Breast epithelium (tissue), 4 donors: Measurements from ENCODE around the gene DGKI. TPM values are rescaled to one million over a fixed set of nuclear protein-coding genes. Genes with fewer than 3 reads are reported as not detected.

Source experiments
- DNase-seq, 2 donors: peaks; one replicate each; pipeline ENCODE4 v3.0.0-alpha.2; 2019; ENCODE audit warnings: low spot score in 2 of 2
- H3K27ac ChIP-seq, 2 donors: fragments of 200-600 bp; sonication (generic) in 1 of 2; one replicate each; pipeline ENCODE4 v1.5.1; 2016 to 2019; ENCODE audit warnings: mild to moderate bottlenecking in 1 of 2
- H3K27me3 ChIP-seq, 2 donors: fragments of 200-600 bp; sonication (generic) in 1 of 2; one replicate each; pipeline versions ENCODE4 v1.5.1 to v1.6.0; 2017 to 2019; ENCODE audit warnings: control low read depth in 1 of 2, mild to moderate bottlenecking in 1 of 2
- H3K36me3 ChIP-seq: fragments of 200-600 bp; one replicate; pipeline ENCODE4 v1.5.1; 2019
- H3K4me1 ChIP-seq, 2 donors: fragments of 200-600 bp; sonication (generic); one replicate each; pipeline ENCODE4 v1.5.1; 2016 to 2019; ENCODE audit warnings: control low read depth in 1 of 2
- H3K4me3 ChIP-seq, 3 donors: fragments of 200-600 bp; sonication (generic); 1 replicate in 2 of 3; 2 replicates in 1 of 3; pipeline ENCODE4 v1.5.1; 2016 to 2019; ENCODE audit warnings: mild to moderate bottlenecking in 3 of 3, moderate library complexity in 2 of 3
- H3K9me3 ChIP-seq, 2 donors: fragments of 200-600 bp; sonication (generic) in 1 of 2; one replicate each; pipeline ENCODE4 v1.5.1; 2016 to 2019; ENCODE audit warnings: control low read depth in 1 of 2
- CTCF ChIP-seq, 3 donors: fragments of 450-650 bp; IDR thresholded peaks; one replicate each; pipeline ENCODE4 v1.5.1; 2016 to 2017; ENCODE audit warnings: antibody characterized with exemption in 3 of 3, mild to moderate bottlenecking in 3 of 3, moderate library complexity in 3 of 3
- POLR2A ChIP-seq: fragments of 450-650 bp; IDR thresholded peaks from one replicate; pipeline ENCODE4 v1.6.1; 2016; ENCODE audit warnings: antibody characterized with exemption, mild to moderate bottlenecking, moderate library complexity
- POLR2AphosphoS5 ChIP-seq, 3 donors: sonication (generic); formaldehyde crosslinking; IDR thresholded peaks; one replicate each; pipeline ENCODE4 v1.6.1; 2017; ENCODE audit warnings: antibody characterized with exemption in 3 of 3
- intact Hi-C: fragments of 100-400 bp; cut with DNase I; formaldehyde crosslinking; loops from one replicate; pipeline ENCODE4 v1.15.1; 2023; ENCODE audit warnings: low total_unique reads
- total RNA-seq, 3 donors: library from RNA; depleted of rRNA; stranded (reverse); fragments of >200 nt; gene quantifications; one replicate each; pipeline ENCODE4 v1.1.0, GENCODE V29; 2016

DGKI gene
- total RNA-seq, 3 donors from 2014 or later: 2.7 to 4.1 (median 2.9) TPM

GRCh38 chr7:137386966-137387365, 459.8 kb downstream of the DGKI start:
- no peaks in the 10 kb centered on the region for H3K9me3 ChIP-seq
- H3K4me3 ChIP-seq: no peak overlapping the region
- H3K27me3 ChIP-seq: no peaks in the 10 kb centered on the region
- TF ChIP-seq POLR2A: no peak
- no peak for TF ChIP-seq CTCF (IDR thresholded peaks at IDR 0.05)
- DNase-seq: no peak
- H3K4me1 ChIP-seq: no peaks in the 10 kb centered on the region
- no peak overlapping the region for H3K27ac ChIP-seq
- no peaks in the 10 kb centered on the region for H3K36me3 ChIP-seq
- intact Hi-C loops: no loop called here

- no peak for DNase-seq
- H3K9me3 ChIP-seq: peaks cover 8 to 10% of the 10 kb centered on the region in 2 donors
- H3K36me3 ChIP-seq: no peaks in the 10 kb centered on the region
- no peak for TF ChIP-seq POLR2A
- TF ChIP-seq POLR2AphosphoS5 (IDR thresholded peaks at IDR 0.05): no peak
- no peak for TF ChIP-seq CTCF (IDR thresholded peaks at IDR 0.05)
- no peaks in the 10 kb centered on the region for H3K27me3 ChIP-seq
- H3K27ac ChIP-seq: no peak overlapping the region
- intact Hi-C loops: no loop called here
- no peaks in the 10 kb centered on the region for H3K4me1 ChIP-seq
- no peak overlapping the region for H3K4me3 ChIP-seq
Measured at GRCh38 chr7:137381045-137381444, 465.7 kb downstream of the DGKI start.

GRCh38 chr7:137373507-137373906, 473.3 kb downstream of the DGKI start:
- intact Hi-C loops: no loop called here
- Histone ChIP-seq H3K27ac (no peak overlapping the region), H3K27me3 (no peaks in the 10 kb centered on the region), H3K4me3 (no peak overlapping the region), H3K9me3 (peaks cover 8 to 10% of the 10 kb centered on the region in 2 donors), H3K4me1 (no peaks in the 10 kb centered on the region), H3K36me3 (no peaks in the 10 kb centered on the region)
- no peak for DNase-seq
- TF ChIP-seq CTCF (IDR thresholded peaks at IDR 0.05): no peak

- Histone ChIP-seq H3K9me3 (no peaks in the 10 kb centered on the region), H3K36me3 (no peaks in the 10 kb centered on the region), H3K4me3 (no peak overlapping the region), H3K4me1 (no peaks in the 10 kb centered on the region), H3K27ac (no peak overlapping the region), H3K27me3 (no peaks in the 10 kb centered on the region)
- DNase-seq: no peak
- no peak for TF ChIP-seq POLR2AphosphoS5 (IDR thresholded peaks at IDR 0.05)
- intact Hi-C loops: no loop called here
Measured at GRCh38 chr7:137371616-137372015, 475.2 kb downstream of the DGKI start.

- Histone ChIP-seq H3K4me3 (no peak overlapping the region), H3K9me3 (peaks cover 0 to 4% of the 10 kb centered on the region in 2 donors), H3K36me3 (no peaks in the 10 kb centered on the region), H3K4me1 (no peaks in the 10 kb centered on the region), H3K27me3 (no peaks in the 10 kb centered on the region), H3K27ac (no peak overlapping the region)
- no peak for DNase-seq
- TF ChIP-seq POLR2AphosphoS5 (IDR thresholded peaks at IDR 0.05) (no peak), POLR2A (no peak), CTCF (IDR thresholded peaks at IDR 0.05) (no peak)
- intact Hi-C loops: no loop called here
Measured at GRCh38 chr7:137366995-137367394, 479.8 kb downstream of the DGKI start.

- no peaks in the 10 kb centered on the region for H3K4me1 ChIP-seq
- TF ChIP-seq CTCF (IDR thresholded peaks at IDR 0.05): no peak
- TF ChIP-seq POLR2AphosphoS5 (IDR thresholded peaks at IDR 0.05): no peak
- no peak for TF ChIP-seq POLR2A
- H3K27ac ChIP-seq: no peak overlapping the region
- H3K36me3 ChIP-seq: no peaks in the 10 kb centered on the region
- H3K9me3 ChIP-seq: peaks cover 0 to 14% of the 10 kb centered on the region in 2 donors
- H3K4me3 ChIP-seq: no peak overlapping the region
- DNase-seq: no peak
- intact Hi-C loops: no loop called here
- H3K27me3 ChIP-seq: no peaks in the 10 kb centered on the region
Measured at GRCh38 chr7:137363683-137364082, 483.1 kb downstream of the DGKI start.
